ENCODE data around the gene TRPM3.

TRPM3 gene

GRCh38 chr9:70813141-70813540 is 308.3 kb downstream of the TRPM3 start:
- DNase-seq = no peak

GRCh38 chr9:70811638-70812037 is 309.8 kb downstream of the TRPM3 start:
- no peak for DNase-seq

- DNase-seq = no peak
Measured at GRCh38 chr9:70806875-70807274, 314.5 kb downstream of the TRPM3 start.

GRCh38 chr9:70805949-70806348 is 315.5 kb downstream of the TRPM3 start:
- DNase-seq = no peak

GRCh38 chr9:70802758-70803436 is 318.5 kb downstream of the TRPM3 start:
- no peak for DNase-seq

- no peak for DNase-seq
Measured at GRCh38 chr9:70802206-70802605, 319.2 kb downstream of the TRPM3 start.

GRCh38 chr9:70801181-70801829 is 320.1 kb downstream of the TRPM3 start:
- no peak for DNase-seq

- no peak for DNase-seq
Measured at GRCh38 chr9:70798018-70798417, 323.4 kb downstream of the TRPM3 start.

- no peak for DNase-seq
Measured at GRCh38 chr9:70795841-70796240, 325.6 kb downstream of the TRPM3 start.

- DNase-seq = no peak
Measured at GRCh38 chr9:70792796-70793195, 328.6 kb downstream of the TRPM3 start.

- no peak for DNase-seq
Measured at GRCh38 chr9:70791936-70792335, 329.5 kb downstream of the TRPM3 start.

GRCh38 chr9:70789086-70789485 is 332.3 kb downstream of the TRPM3 start:
- DNase-seq = no peak

- DNase-seq = no peak
Measured at GRCh38 chr9:70784456-70784855, 337.0 kb downstream of the TRPM3 start.

- DNase-seq = no peak
Measured at GRCh38 chr9:70778568-70778967, 342.9 kb downstream of the TRPM3 start.

- DNase-seq = no peak
Measured at GRCh38 chr9:70773579-70773978, 347.8 kb downstream of the TRPM3 start.

GRCh38 chr9:70772601-70773000 is 348.8 kb downstream of the TRPM3 start:
- no peak for DNase-seq

GRCh38 chr9:70765946-70766345 is 355.5 kb downstream of the TRPM3 start:
- DNase-seq = no peak

- no peak for DNase-seq
Measured at GRCh38 chr9:70761139-70761670, 360.2 kb downstream of the TRPM3 start.

GRCh38 chr9:70760228-70760627 is 361.2 kb downstream of the TRPM3 start:
- no peak for DNase-seq

- DNase-seq = no peak
Measured at GRCh38 chr9:70753311-70753710, 368.1 kb downstream of the TRPM3 start.

- DNase-seq = no peak
Measured at GRCh38 chr9:70749066-70749465, 372.4 kb downstream of the TRPM3 start.

GRCh38 chr9:70747261-70747718 is 374.1 kb downstream of the TRPM3 start:
- no peak for DNase-seq

- no peak for DNase-seq
Measured at GRCh38 chr9:70746760-70747159, 374.7 kb downstream of the TRPM3 start.

- DNase-seq = no peak
Measured at GRCh38 chr9:70746316-70746715, 375.1 kb downstream of the TRPM3 start.
